GM23338 (cell line): Measurements from ENCODE around the gene AVPR1B. TPM values are rescaled to one million over a fixed set of nuclear protein-coding genes. Genes with fewer than 3 reads are reported as not detected.
A peak's percentile ranks its signal among the peaks of the same experiment; 100 is the strongest.

Experiments used
- ATAC-seq: fragments of 200-7000 bp; cut with Tn5 transposase; 3 replicates; pipeline ENCODE4 v1.9.1; 2020
- DNase-seq: peaks from one replicate; pipeline ENCODE4 v3.0.0-alpha.2; 2015; ENCODE audit warnings: low spot score
- H2AFZ ChIP-seq: fragments of 200-600 bp; sonication (generic); 2 replicates; pipeline ENCODE4 v1.8.0; 2016; ENCODE audit warnings: antibody characterized with exemption, mild to moderate bottlenecking, moderate library complexity
- H3F3A ChIP-seq: fragments of 200-600 bp; sonication (generic); replicated peaks from 2 replicates; pipeline ENCODE4 v1.8.0; 2017; ENCODE audit warnings: antibody characterized with exemption, mixed run types, low read depth
- H3K27ac ChIP-seq: fragments of 200-600 bp; sonication (generic); 2 replicates; pipeline ENCODE4 v1.6.1; 2016; ENCODE audit warnings: low read depth
- H3K27me3 ChIP-seq: fragments of 200-600 bp; sonication (generic); 2 replicates; pipeline ENCODE4 v1.8.0; 2016; ENCODE audit warnings: mild to moderate bottlenecking, mixed run types, moderate library complexity; ENCODE audit not compliant: insufficient read depth
- H3K36me3 ChIP-seq: fragments of 200-600 bp; sonication (generic); 2 replicates; pipeline ENCODE4 v1.8.0; 2016; ENCODE audit warnings: mild to moderate bottlenecking; ENCODE audit not compliant: insufficient read depth
- H3K4me1 ChIP-seq: fragments of 200-600 bp; sonication (generic); 2 replicates; pipeline ENCODE4 v1.8.0; 2016; ENCODE audit warnings: mild to moderate bottlenecking, moderate library complexity; ENCODE audit not compliant: insufficient read depth
- H3K4me2 ChIP-seq: fragments of 200-600 bp; sonication (generic); 2 replicates; pipeline ENCODE4 v1.7.1; 2017; ENCODE audit warnings: mixed run types
- H3K4me3 ChIP-seq: fragments of 200-600 bp; sonication (generic); 2 replicates; pipeline ENCODE4 v1.6.1; 2016; ENCODE audit warnings: mixed run types
- H3K79me2 ChIP-seq: fragments of 200-600 bp; sonication (generic); replicated peaks from 2 replicates; pipeline ENCODE4 v1.8.0; 2017; ENCODE audit warnings: mild to moderate bottlenecking; ENCODE audit not compliant: insufficient read depth
- H3K9me2 ChIP-seq: fragments of 200-600 bp; sonication (generic); 2 replicates; pipeline ENCODE4 v1.8.0; 2017; ENCODE audit not compliant: insufficient read depth
- H4K20me1 ChIP-seq: fragments of 200-600 bp; sonication (generic); replicated peaks from 2 replicates; pipeline ENCODE4 v1.8.0; 2017; ENCODE audit warnings: mild to moderate bottlenecking; ENCODE audit not compliant: insufficient read depth
- H3K27ac Mint-ChIP-seq: 2 replicates; pipeline ENCODE4 v1.8.0; 2020; ENCODE audit warnings: inconsistent platforms, mild to moderate bottlenecking, moderate library complexity, mixed read lengths
- H3K27me3 Mint-ChIP-seq: 3 replicates; pipeline ENCODE4 v1.8.0; 2022; ENCODE audit warnings: low read depth, mild to moderate bottlenecking, moderate library complexity, mixed read lengths, inconsistent platforms; ENCODE audit not compliant: insufficient read depth, poor library complexity
- H3K36me3 Mint-ChIP-seq: 3 replicates; pipeline ENCODE4 v1.8.0; 2021; ENCODE audit warnings: low read depth, mild to moderate bottlenecking, inconsistent platforms, moderate library complexity, mixed read lengths
- H3K4me1 Mint-ChIP-seq: 3 replicates; pipeline ENCODE4 v1.8.0; 2020; ENCODE audit warnings: mild to moderate bottlenecking, inconsistent platforms, mixed read lengths
- H3K4me3 Mint-ChIP-seq: 3 replicates; pipeline ENCODE4 v1.8.0; 2021; ENCODE audit warnings: moderate library complexity, mild to moderate bottlenecking, inconsistent platforms, mixed read lengths
- H3K9me3 Mint-ChIP-seq: 3 replicates; pipeline ENCODE4 v1.8.0; 2020; ENCODE audit warnings: moderate library complexity, mild to moderate bottlenecking, inconsistent platforms, mixed read lengths
- CREB1 ChIP-seq: fragments of 250-450 bp; sonication (Bioruptor Pico); IDR thresholded peaks from 2 replicates; pipeline ENCODE4 v1.5.0; 2020; ENCODE audit warnings: low read depth, mild to moderate bottlenecking, moderate library complexity
- CTCF ChIP-seq, 2 experiments: fragments of 200-600 bp in 1 of 2; sonication (generic) in 1 of 2; conservative IDR thresholded peaks; 2 replicates each; pipeline versions ENCODE4 v1.5.1 to v1.6.1; 2016 to 2017; ENCODE audit warnings: antibody characterized with exemption in 2 of 2, low read depth in 2 of 2, mild to moderate bottlenecking in 2 of 2, moderate library complexity in 1 of 2
- EZH2 ChIP-seq: fragments of 200-600 bp; sonication (generic); IDR thresholded peaks from one replicate; pipeline ENCODE4 v1.8.0; 2017; ENCODE audit warnings: antibody characterized with exemption, mild to moderate bottlenecking, low read depth; ENCODE audit not compliant: unreplicated experiment
- EZH2phosphoT487 ChIP-seq: fragments of 200-600 bp; sonication (generic); IDR thresholded peaks from one replicate; pipeline ENCODE4 v1.8.1; 2018; ENCODE audit warnings: antibody characterized with exemption; ENCODE audit not compliant: unreplicated experiment
- JUNB ChIP-seq: IDR thresholded peaks from one replicate; pipeline ENCODE4 v1.6.1; 2016; ENCODE audit warnings: antibody characterized with exemption; ENCODE audit not compliant: unreplicated experiment
- NANOG ChIP-seq: IDR thresholded peaks from 2 replicates; pipeline ENCODE4 v1.6.1; 2016; ENCODE audit warnings: antibody characterized with exemption, borderline replicate concordance
- STAT1 ChIP-seq: IDR thresholded peaks from one replicate; pipeline ENCODE4 v1.6.1; 2016; ENCODE audit warnings: antibody characterized with exemption; ENCODE audit not compliant: unreplicated experiment
- ZNF114 ChIP-seq: fragments of 250-450 bp; sonication (Bioruptor Pico); IDR thresholded peaks from 2 replicates; pipeline ENCODE4 v1.5.0; 2020; ENCODE audit warnings: mild to moderate bottlenecking, moderate library complexity
- polyA plus RNA-seq: library from polyadenylated mRNA; unstranded; fragments of >200 nt; fragmentation: Nextera tagmentation; extraction: Ambion mirVana; gene quantifications from 2 replicates; pipeline ENCODE4 v1.2.1, GENCODE V29; 2016
- total RNA-seq: library from RNA; depleted of rRNA; stranded (reverse); fragments of >200 nt; shearing (Covaris generic); gene quantifications from 2 replicates; pipeline ENCODE4 v1.2.3, GENCODE V29; 2014
- TF ChIP-seq, protein P1 (sequence below): fragments of 250-450 bp; sonication (Bioruptor Pico); IDR thresholded peaks from 2 replicates; pipeline ENCODE4 v1.5.0; 2020; ENCODE audit warnings: mild to moderate bottlenecking, moderate library complexity

The AVPR1B gene
- total and polyA plus RNA-seq, 2 experiments from 2014 or later = 0.24 to 0.52 TPM

- TF ChIP-seq, protein P1, sequence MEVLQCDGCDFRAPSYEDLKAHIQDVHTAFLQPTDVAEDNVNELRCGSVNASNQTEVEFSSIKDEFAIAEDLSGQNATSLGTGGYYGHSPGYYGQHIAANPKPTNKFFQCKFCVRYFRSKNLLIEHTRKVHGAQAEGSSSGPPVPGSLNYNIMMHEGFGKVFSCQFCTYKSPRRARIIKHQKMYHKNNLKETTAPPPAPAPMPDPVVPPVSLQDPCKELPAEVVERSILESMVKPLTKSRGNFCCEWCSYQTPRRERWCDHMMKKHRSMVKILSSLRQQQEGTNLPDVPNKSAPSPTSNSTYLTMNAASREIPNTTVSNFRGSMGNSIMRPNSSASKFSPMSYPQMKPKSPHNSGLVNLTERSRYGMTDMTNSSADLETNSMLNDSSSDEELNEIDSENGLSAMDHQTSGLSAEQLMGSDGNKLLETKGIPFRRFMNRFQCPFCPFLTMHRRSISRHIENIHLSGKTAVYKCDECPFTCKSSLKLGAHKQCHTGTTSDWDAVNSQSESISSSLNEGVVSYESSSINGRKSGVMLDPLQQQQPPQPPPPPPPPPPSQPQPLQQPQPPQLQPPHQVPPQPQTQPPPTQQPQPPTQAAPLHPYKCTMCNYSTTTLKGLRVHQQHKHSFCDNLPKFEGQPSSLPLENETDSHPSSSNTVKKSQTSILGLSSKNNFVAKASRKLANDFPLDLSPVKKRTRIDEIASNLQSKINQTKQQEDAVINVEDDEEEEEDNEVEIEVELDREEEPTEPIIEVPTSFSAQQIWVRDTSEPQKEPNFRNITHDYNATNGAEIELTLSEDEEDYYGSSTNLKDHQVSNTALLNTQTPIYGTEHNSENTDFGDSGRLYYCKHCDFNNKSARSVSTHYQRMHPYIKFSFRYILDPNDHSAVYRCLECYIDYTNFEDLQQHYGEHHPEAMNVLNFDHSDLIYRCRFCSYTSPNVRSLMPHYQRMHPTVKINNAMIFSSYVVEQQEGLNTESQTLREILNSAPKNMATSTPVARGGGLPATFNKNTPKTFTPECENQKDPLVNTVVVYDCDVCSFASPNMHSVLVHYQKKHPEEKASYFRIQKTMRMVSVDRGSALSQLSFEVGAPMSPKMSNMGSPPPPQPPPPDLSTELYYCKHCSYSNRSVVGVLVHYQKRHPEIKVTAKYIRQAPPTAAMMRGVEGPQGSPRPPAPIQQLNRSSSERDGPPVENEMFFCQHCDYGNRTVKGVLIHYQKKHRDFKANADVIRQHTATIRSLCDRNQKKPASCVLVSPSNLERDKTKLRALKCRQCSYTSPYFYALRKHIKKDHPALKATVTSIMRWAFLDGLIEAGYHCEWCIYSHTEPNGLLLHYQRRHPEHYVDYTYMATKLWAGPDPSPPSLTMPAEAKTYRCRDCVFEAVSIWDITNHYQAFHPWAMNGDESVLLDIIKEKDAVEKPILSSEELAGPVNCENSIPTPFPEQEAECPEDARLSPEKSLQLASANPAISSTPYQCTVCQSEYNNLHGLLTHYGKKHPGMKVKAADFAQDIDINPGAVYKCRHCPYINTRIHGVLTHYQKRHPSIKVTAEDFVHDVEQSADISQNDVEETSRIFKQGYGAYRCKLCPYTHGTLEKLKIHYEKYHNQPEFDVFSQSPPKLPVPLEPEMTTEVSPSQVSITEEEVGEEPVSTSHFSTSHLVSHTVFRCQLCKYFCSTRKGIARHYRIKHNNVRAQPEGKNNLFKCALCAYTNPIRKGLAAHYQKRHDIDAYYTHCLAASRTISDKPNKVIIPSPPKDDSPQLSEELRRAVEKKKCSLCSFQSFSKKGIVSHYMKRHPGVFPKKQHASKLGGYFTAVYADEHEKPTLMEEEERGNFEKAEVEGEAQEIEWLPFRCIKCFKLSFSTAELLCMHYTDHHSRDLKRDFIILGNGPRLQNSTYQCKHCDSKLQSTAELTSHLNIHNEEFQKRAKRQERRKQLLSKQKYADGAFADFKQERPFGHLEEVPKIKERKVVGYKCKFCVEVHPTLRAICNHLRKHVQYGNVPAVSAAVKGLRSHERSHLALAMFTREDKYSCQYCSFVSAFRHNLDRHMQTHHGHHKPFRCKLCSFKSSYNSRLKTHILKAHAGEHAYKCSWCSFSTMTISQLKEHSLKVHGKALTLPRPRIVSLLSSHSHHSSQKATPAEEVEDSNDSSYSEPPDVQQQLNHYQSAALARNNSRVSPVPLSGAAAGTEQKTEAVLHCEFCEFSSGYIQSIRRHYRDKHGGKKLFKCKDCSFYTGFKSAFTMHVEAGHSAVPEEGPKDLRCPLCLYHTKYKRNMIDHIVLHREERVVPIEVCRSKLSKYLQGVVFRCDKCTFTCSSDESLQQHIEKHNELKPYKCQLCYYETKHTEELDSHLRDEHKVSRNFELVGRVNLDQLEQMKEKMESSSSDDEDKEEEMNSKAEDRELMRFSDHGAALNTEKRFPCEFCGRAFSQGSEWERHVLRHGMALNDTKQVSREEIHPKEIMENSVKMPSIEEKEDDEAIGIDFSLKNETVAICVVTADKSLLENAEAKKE (CRISPR knock-in tag) = no peak
- TF ChIP-seq JUNB = no peak
- no peak for TF ChIP-seq NANOG
- TF ChIP-seq STAT1 = no peak
- TF ChIP-seq ZNF114 = no peak
- no peak for TF ChIP-seq EZH2phosphoT487
Observed at GRCh38 chr1:206144605-206145004, 27.4 kb upstream of the AVPR1B start (continued).

DNA sequence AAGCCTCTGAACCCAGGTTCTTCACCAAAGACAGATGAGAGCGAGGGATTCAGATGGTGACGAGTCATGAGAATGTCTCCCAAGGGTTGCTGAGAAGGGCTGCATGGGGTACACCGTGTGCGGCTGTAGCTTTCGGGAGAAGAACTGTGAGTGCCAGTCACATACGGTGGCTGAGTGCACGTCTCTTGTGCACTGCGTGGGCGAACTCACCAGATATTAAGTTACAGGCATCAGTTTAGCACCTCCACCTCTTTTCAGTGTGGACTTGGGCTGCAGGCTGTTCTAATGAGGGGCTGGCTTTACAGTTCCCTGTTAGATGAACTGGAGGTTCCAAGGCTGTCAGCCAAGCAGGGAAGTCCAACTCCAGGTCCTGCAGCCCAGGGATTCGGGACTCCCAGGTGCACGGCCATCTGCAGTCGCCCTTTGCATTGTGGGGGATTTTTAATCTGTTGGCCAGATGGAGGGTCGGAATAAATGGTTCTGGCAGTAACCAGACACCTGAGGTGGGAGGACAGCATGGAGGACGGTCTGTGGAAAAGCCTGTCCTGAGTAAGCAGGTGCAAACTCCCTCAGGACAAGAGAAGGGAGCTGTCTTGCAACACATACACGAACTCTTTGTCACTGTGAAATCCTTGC, 26.5 kb upstream of the AVPR1B start:
- H3F3A ChIP-seq = no peaks in the 10 kb centered on the region
- no peak overlapping the region for H3K4me2 ChIP-seq
- H3K79me2 ChIP-seq = no peaks in the 10 kb centered on the region
- H3K27ac ChIP-seq = no peak overlapping the region
- Mint-ChIP-seq H3K27ac (no peak overlapping the region), H3K9me3 (peaks cover 2% of the 10 kb centered on the region; the same call in 1 of the 3 replicates), H3K36me3 (no peaks in the 10 kb centered on the region), H3K27me3 (no peaks in the 10 kb centered on the region), H3K4me3 (no peak overlapping the region), H3K4me1 (peaks cover 7% of the 10 kb centered on the region)
- peaks cover 20% of the 10 kb centered on the region for H3K9me2 ChIP-seq
- no peak overlapping the region for H3K4me3 ChIP-seq
- H2AFZ ChIP-seq = 0 out of 2 replicates have a peak overlapping the region, but pooled peaks have one; percentile 7
- H4K20me1 ChIP-seq = no peaks in the 10 kb centered on the region
- no peaks in the 10 kb centered on the region for H3K27me3 ChIP-seq
- DNase-seq = no peak
- H3K4me1 ChIP-seq = no peaks in the 10 kb centered on the region
- ATAC-seq = no peak
- TF ChIP-seq ZNF114 (no peak), CREB1 (CRISPR knock-in tag) (no peak), CTCF (conservative IDR thresholded peaks at IDR 0.05; ENCODE audit: low read depth in 2 of 2) (no peak), EZH2 (no peak), STAT1 (no peak)
- H3K36me3 ChIP-seq = no peaks in the 10 kb centered on the region
